ENCODE measurements around the gene SNED1.
"Not testable (repeated sequence)": the region's sequence is repeated elsewhere in the genome, so short reads cannot be mapped to it uniquely, and the experiment has no call there.

The SNED1 gene

GRCh38 chr2:241081643-241082340 lies 83.4 kb downstream of the SNED1 start:
- in situ Hi-C loops (cut with MboI; ENCODE audit: low sequenced_read_pairs): no loop called here

- in situ Hi-C loops (cut with MboI; ENCODE audit: low sequenced_read_pairs): no loop called here
Observed at GRCh38 chr2:241082341-241083090, 84.1 kb downstream of the SNED1 start.

- in situ Hi-C loops (cut with MboI; ENCODE audit: low sequenced_read_pairs): no loop called here
Observed at GRCh38 chr2:241083091-241083415, 84.6 kb downstream of the SNED1 start.

- in situ Hi-C loops (cut with MboI; ENCODE audit: low sequenced_read_pairs): no loop called here
Observed at GRCh38 chr2:241084856-241085444, 86.5 kb downstream of the SNED1 start.

- in situ Hi-C loops (cut with MboI; ENCODE audit: low sequenced_read_pairs): no loop called here
Observed at GRCh38 chr2:241087420-241088268, 89.2 kb downstream of the SNED1 start.

- in situ Hi-C loops (cut with MboI; ENCODE audit: low sequenced_read_pairs): no loop called here
Observed at GRCh38 chr2:241088376-241088775, 90.0 kb downstream of the SNED1 start.

- in situ Hi-C loops (cut with MboI; ENCODE audit: low sequenced_read_pairs): no loop called here
Observed at GRCh38 chr2:241088791-241089732, 90.6 kb downstream of the SNED1 start.

GRCh38 chr2:241091201-241091600 lies 92.8 kb downstream of the SNED1 start:
- in situ Hi-C loops (cut with MboI; ENCODE audit: low sequenced_read_pairs): no loop called here

- in situ Hi-C loops (cut with MboI; ENCODE audit: low sequenced_read_pairs): no loop called here
Observed at GRCh38 chr2:241091734-241092445, 93.5 kb downstream of the SNED1 start.

- in situ Hi-C loops (cut with MboI; ENCODE audit: low sequenced_read_pairs): no loop called here
Observed at GRCh38 chr2:241092677-241093076, 94.3 kb downstream of the SNED1 start.

GRCh38 chr2:241093133-241093781 lies 94.8 kb downstream of the SNED1 start:
- in situ Hi-C loops (cut with MboI; ENCODE audit: low sequenced_read_pairs): not testable (repeated sequence)

GRCh38 chr2:241094172-241094571 lies 95.8 kb downstream of the SNED1 start:
- in situ Hi-C loops (cut with MboI; ENCODE audit: low sequenced_read_pairs): no loop called here

GRCh38 chr2:241094924-241095420 lies 96.6 kb downstream of the SNED1 start:
- in situ Hi-C loops (cut with MboI; ENCODE audit: low sequenced_read_pairs): no loop called here

- in situ Hi-C loops (cut with MboI; ENCODE audit: low sequenced_read_pairs): no loop called here
Observed at GRCh38 chr2:241095594-241096290, 97.3 kb downstream of the SNED1 start.

GRCh38 chr2:241096979-241097378 lies 98.6 kb downstream of the SNED1 start:
- in situ Hi-C loops (cut with MboI; ENCODE audit: low sequenced_read_pairs): no loop called here

- in situ Hi-C loops (cut with MboI; ENCODE audit: low sequenced_read_pairs): no loop called here
Observed at GRCh38 chr2:241099246-241099645, 100.8 kb downstream of the SNED1 start.

- in situ Hi-C loops (cut with MboI; ENCODE audit: low sequenced_read_pairs): no loop called here
Observed at GRCh38 chr2:241102239-241102803, 103.9 kb downstream of the SNED1 start, which contains the start of gene MTERF4. MTERF4 (minus strand) TSS chr2:241102287; CDS start chr2:241102273, 14 bp downstream.

GRCh38 chr2:241103176-241103595 lies 104.8 kb downstream of the SNED1 start:
- in situ Hi-C loops (cut with MboI; ENCODE audit: low sequenced_read_pairs): no loop called here
